Measurements from ENCODE around the gene C1orf35. TPM values are rescaled to one million over a fixed set of nuclear protein-coding genes. Genes with fewer than 3 reads are reported as not detected.
A peak's percentile ranks its signal among the peaks of the same experiment; 100 is the strongest.

The C1orf35 gene
- total and polyA plus RNA-seq, 2 of the 4 experiments (the other 2 are of a cell fraction): 4.3 to 13.0 TPM

GRCh38 chr1:228098323-228098931 is 4.7 kb downstream of the C1orf35 start:
- Histone ChIP-seq H3K27ac (ENCODE audit: insufficient read depth, low read length) (no peak overlapping the region), H2BK120ac (ENCODE audit: low read depth, low read length) (no peak overlapping the region), H2BK5ac (ENCODE audit: low read depth, low read length, poor library complexity, severe bottlenecking) (no peak overlapping the region), H3K23ac (ENCODE audit: low read depth, low read length) (no peak overlapping the region), H3K9ac (ENCODE audit: low read depth, low read length) (no peak overlapping the region), H4K91ac (ENCODE audit: insufficient read depth, low read depth, low read length) (no peak overlapping the region), H4K5ac (ENCODE audit: low read depth, low read length) (no peak overlapping the region), H3K4ac (ENCODE audit: low read depth, low read length) (no peak overlapping the region), H3K36me3 (ENCODE audit: control insufficient read depth, insufficient read depth, low read length) (peaks cover 48% of the 10 kb centered on the region), H2AFZ (replicated peaks; ENCODE audit: low read length, poor library complexity) (no peak overlapping the region), H4K8ac (ENCODE audit: low read depth in 2 of 2, low read length in 2 of 2) (no peak overlapping the region), H3K27me3 (ENCODE audit: control insufficient read depth, insufficient read depth, low read length) (no peaks in the 10 kb centered on the region), H3K79me1 (ENCODE audit: low read depth in 1 of 2, low read length in 2 of 2) (peaks cover 5 to 59% of the 10 kb centered on the region in 2 experiments; a peak in 3 of 4 replicates), H2BK20ac (ENCODE audit: low read depth, low read length) (no peak overlapping the region), H3K14ac (replicated peaks; ENCODE audit: low read depth, low read length) (no peak overlapping the region), H4K20me1 (ENCODE audit: insufficient read depth, low read length) (peaks cover 84% of the 10 kb centered on the region), H3K18ac (ENCODE audit: low read depth, low read length) (no peak overlapping the region), H3K4me2 (ENCODE audit: low read depth, low read length) (no peak overlapping the region), H3K4me1 (ENCODE audit: control insufficient read depth, insufficient read depth, low read length) (0 out of 2 replicates have a peak, but pooled peaks cover 5% of the 10 kb centered on the region), H3K9me1 (ENCODE audit: insufficient read depth, low read length) (peaks cover 16% of the 10 kb centered on the region; the same call in 1 of the 2 replicates), H2AK9ac (replicated peaks; ENCODE audit: low read depth, low read length, poor library complexity) (peak overlapping the region; percentile 29), H2BK15ac (ENCODE audit: low read depth, low read length) (no peak overlapping the region), H3K4me3 (ENCODE audit: insufficient read depth, low read depth, low read length) (no peak overlapping the region), H2AK5ac (ENCODE audit: low read depth, low read length) (no peak overlapping the region), H3K9me3 (ENCODE audit: control insufficient read depth, insufficient read depth, low read length) (peaks cover 9% of the 10 kb centered on the region; the same call in 1 of the 2 replicates), H3K56ac (ENCODE audit: extremely low read depth, insufficient read depth, low read length) (no peak overlapping the region)
- intact Hi-C loops (cut with micrococcal nuclease): no loop called here
- BruUV-seq (replicated peaks): TSS peak; percentile 87
- in situ Hi-C loops (cut with MboI; ENCODE audit: low sequenced_read_pairs): no loop called here
- 90% methylated on average over 12 of the region's 28 CpGs; no CpG with 5 or more reads in 1 of the 2 experiments for WGBS, 2 experiments (ENCODE audit: extremely low coverage in 2 of 2, insufficient read length in 1 of 2)
- no peak for ATAC-seq (ENCODE audit: low read depth)
- TF ChIP-seq MAFK (IDR thresholded peaks at IDR 0.05; ENCODE audit: low read depth, low read length) (no peak), NFE2L2 (IDR thresholded peaks at IDR 0.05; ENCODE audit: low read depth, low read length) (no peak), RAD21 (IDR thresholded peaks at IDR 0.05; ENCODE audit: low read length) (no peak), RCOR1 (IDR thresholded peaks at IDR 0.05; ENCODE audit: insufficient replicate concordance, low read length) (no peak), MXI1 (IDR thresholded peaks at IDR 0.05; ENCODE audit: borderline replicate concordance, low read depth, low read length) (no peak), RFX5 (IDR thresholded peaks at IDR 0.05; ENCODE audit: low read depth, low read length) (no peak), SMC3 (IDR thresholded peaks at IDR 0.05; ENCODE audit: low read depth, low read length) (no peak), CHD1 (IDR thresholded peaks at IDR 0.05; ENCODE audit: low read depth, low read length) (no peak), POLR2A (IDR thresholded peaks at IDR 0.05; ENCODE audit: low read depth, low read length) (no peak), MAZ (IDR thresholded peaks at IDR 0.05; ENCODE audit: borderline replicate concordance, low read depth, low read length) (no peak), FOS (IDR thresholded peaks at IDR 0.05; ENCODE audit: low read depth, low read length) (no peak), CEBPB (IDR thresholded peaks at IDR 0.05; ENCODE audit: low read depth, low read length) (no peak), BHLHE40 (IDR thresholded peaks at IDR 0.05; ENCODE audit: low read depth, low read length) (no peak), ELK1 (IDR thresholded peaks at IDR 0.05; ENCODE audit: borderline replicate concordance, low read depth, low read length) (no peak)
- TF ChIP-seq, protein P1, sequence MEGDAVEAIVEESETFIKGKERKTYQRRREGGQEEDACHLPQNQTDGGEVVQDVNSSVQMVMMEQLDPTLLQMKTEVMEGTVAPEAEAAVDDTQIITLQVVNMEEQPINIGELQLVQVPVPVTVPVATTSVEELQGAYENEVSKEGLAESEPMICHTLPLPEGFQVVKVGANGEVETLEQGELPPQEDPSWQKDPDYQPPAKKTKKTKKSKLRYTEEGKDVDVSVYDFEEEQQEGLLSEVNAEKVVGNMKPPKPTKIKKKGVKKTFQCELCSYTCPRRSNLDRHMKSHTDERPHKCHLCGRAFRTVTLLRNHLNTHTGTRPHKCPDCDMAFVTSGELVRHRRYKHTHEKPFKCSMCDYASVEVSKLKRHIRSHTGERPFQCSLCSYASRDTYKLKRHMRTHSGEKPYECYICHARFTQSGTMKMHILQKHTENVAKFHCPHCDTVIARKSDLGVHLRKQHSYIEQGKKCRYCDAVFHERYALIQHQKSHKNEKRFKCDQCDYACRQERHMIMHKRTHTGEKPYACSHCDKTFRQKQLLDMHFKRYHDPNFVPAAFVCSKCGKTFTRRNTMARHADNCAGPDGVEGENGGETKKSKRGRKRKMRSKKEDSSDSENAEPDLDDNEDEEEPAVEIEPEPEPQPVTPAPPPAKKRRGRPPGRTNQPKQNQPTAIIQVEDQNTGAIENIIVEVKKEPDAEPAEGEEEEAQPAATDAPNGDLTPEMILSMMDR (conservative IDR thresholded peaks at IDR 0.05; ENCODE audit: low read depth, low read length): no peak
- TF ChIP-seq, protein P2, sequence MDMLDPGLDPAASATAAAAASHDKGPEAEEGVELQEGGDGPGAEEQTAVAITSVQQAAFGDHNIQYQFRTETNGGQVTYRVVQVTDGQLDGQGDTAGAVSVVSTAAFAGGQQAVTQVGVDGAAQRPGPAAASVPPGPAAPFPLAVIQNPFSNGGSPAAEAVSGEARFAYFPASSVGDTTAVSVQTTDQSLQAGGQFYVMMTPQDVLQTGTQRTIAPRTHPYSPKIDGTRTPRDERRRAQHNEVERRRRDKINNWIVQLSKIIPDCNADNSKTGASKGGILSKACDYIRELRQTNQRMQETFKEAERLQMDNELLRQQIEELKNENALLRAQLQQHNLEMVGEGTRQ (IDR thresholded peaks at IDR 0.05; ENCODE audit: low read depth, low read length): no peak
- POLR2A ChIA-PET (ENCODE audit: unreplicated experiment): no interaction called here
- DNase-seq: no peak
- dilution Hi-C loops (cut with HindIII; ENCODE audit: low sequenced_read_pairs, unreplicated experiment): no loop called here
- CTCF ChIA-PET: no interaction called here

Data from IMR-90 (cell line).